IPS-18c (cell line): ENCODE results near the gene KIAA0825.

ENCODE experiments used
- H3K4me3 ChIP-seq: 2 replicates; pipeline ENCODE4 v1.7.0; 2013; ENCODE audit warnings: low read depth, mild to moderate bottlenecking, low read length, moderate library complexity; ENCODE audit not compliant: insufficient read depth
- H3K9me3 ChIP-seq: one replicate; pipeline ENCODE4 v1.6.1; 2013; ENCODE audit warnings: mild to moderate bottlenecking, low read length, moderate library complexity; ENCODE audit not compliant: control insufficient read depth, insufficient read depth

The KIAA0825 gene

GRCh38 chr5:94618493-94619328, at the start of gene KIAA0825, which contains the start of gene SLF1:
KIAA0825 (minus strand) TSS chr5:94618604; CDS start chr5:94537126, 81,478 bp downstream.
SLF1 (plus strand) TSS chr5:94618669; CDS start chr5:94628811, 10,142 bp downstream.
- Histone ChIP-seq H3K4me3 (peak within 1 kb of the TSS; percentile 90), H3K9me3 (no peaks in the 10 kb centered on the region)

- no peaks in the 10 kb centered on the region for H3K9me3 ChIP-seq
- no peak overlapping the region for H3K4me3 ChIP-seq
Observed at GRCh38 chr5:94667937-94668336, 49.5 kb upstream of the KIAA0825 start.

- Histone ChIP-seq H3K4me3 (no peak overlapping the region), H3K9me3 (no peaks in the 10 kb centered on the region)
Observed at GRCh38 chr5:94661086-94661485, 42.7 kb upstream of the KIAA0825 start.

- Histone ChIP-seq H3K4me3 (no peak overlapping the region), H3K9me3 (no peaks in the 10 kb centered on the region)
Observed at GRCh38 chr5:94660506-94660905, 42.1 kb upstream of the KIAA0825 start.

GRCh38 chr5:94658272-94658671, 39.9 kb upstream of the KIAA0825 start:
- no peak overlapping the region for H3K4me3 ChIP-seq
- H3K9me3 ChIP-seq: no peaks in the 10 kb centered on the region

GRCh38 chr5:94649874-94650273, 31.5 kb upstream of the KIAA0825 start:
- H3K4me3 ChIP-seq: no peak overlapping the region
- no peaks in the 10 kb centered on the region for H3K9me3 ChIP-seq

GRCh38 chr5:94646758-94647157, 28.4 kb upstream of the KIAA0825 start:
- no peaks in the 10 kb centered on the region for H3K9me3 ChIP-seq
- H3K4me3 ChIP-seq: no peak overlapping the region

- no peaks in the 10 kb centered on the region for H3K9me3 ChIP-seq
Observed at GRCh38 chr5:94645053-94645452, 26.6 kb upstream of the KIAA0825 start.

GRCh38 chr5:94640176-94640575, 21.8 kb upstream of the KIAA0825 start:
- Histone ChIP-seq H3K9me3 (no peaks in the 10 kb centered on the region), H3K4me3 (no peak overlapping the region)

More at GRCh38 chr5:94645053-94645452, 26.6 kb upstream of the KIAA0825 start:
- no peak overlapping the region for H3K4me3 ChIP-seq

- Histone ChIP-seq H3K4me3 (no peak overlapping the region), H3K9me3 (no peaks in the 10 kb centered on the region)
Observed at GRCh38 chr5:94632024-94632423, 13.6 kb upstream of the KIAA0825 start.

GRCh38 chr5:94627191-94627590, 8.8 kb upstream of the KIAA0825 start:
- no peaks in the 10 kb centered on the region for H3K9me3 ChIP-seq

GRCh38 chr5:94623877-94624276, 5.5 kb upstream of the KIAA0825 start:
- H3K9me3 ChIP-seq: no peaks in the 10 kb centered on the region
- no peak overlapping the region for H3K4me3 ChIP-seq

More at GRCh38 chr5:94627191-94627590, 8.8 kb upstream of the KIAA0825 start:
- no peak overlapping the region for H3K4me3 ChIP-seq

GRCh38 chr5:94623011-94623410, 4.6 kb upstream of the KIAA0825 start:
- Histone ChIP-seq H3K4me3 (no peak overlapping the region), H3K9me3 (no peaks in the 10 kb centered on the region)

- no peaks in the 10 kb centered on the region for H3K9me3 ChIP-seq
- H3K4me3 ChIP-seq: no peak overlapping the region
Observed at GRCh38 chr5:94621763-94622162, 3.4 kb upstream of the KIAA0825 start.

GRCh38 chr5:94620256-94620655, 1.9 kb upstream of the KIAA0825 start:
- H3K4me3 ChIP-seq: no peak overlapping the region
- no peaks in the 10 kb centered on the region for H3K9me3 ChIP-seq

- Histone ChIP-seq H3K4me3 (peak overlapping the region; percentile 90), H3K9me3 (no peaks in the 10 kb centered on the region)
Observed at GRCh38 chr5:94618029-94618492, 343 bp downstream of the KIAA0825 start.

GRCh38 chr5:94615862-94616261, 2.5 kb downstream of the KIAA0825 start:
- no peaks in the 10 kb centered on the region for H3K9me3 ChIP-seq
- H3K4me3 ChIP-seq: no peak overlapping the region

- Histone ChIP-seq H3K4me3 (no peak overlapping the region), H3K9me3 (no peaks in the 10 kb centered on the region)
Observed at GRCh38 chr5:94614156-94614805, 4.1 kb downstream of the KIAA0825 start.
